Vagina (tissue), 2 donors: ENCODE data around the gene PEPD.

Source experiments
- CTCF ChIP-seq, 3 experiments: fragments of 450-650 bp in 2 of 3; fragments of 200-600 bp in 1 of 3; sonication (generic) in 1 of 3; IDR thresholded peaks; one replicate each; pipeline ENCODE4 v1.5.1; 2017 to 2019; ENCODE audit warnings: antibody characterized with exemption in 3 of 3, mild to moderate bottlenecking in 2 of 3, moderate library complexity in 2 of 3
- POLR2A ChIP-seq, 2 donors: fragments of 450-650 bp; IDR thresholded peaks; one replicate each; pipeline ENCODE4 v1.6.1; 2017; ENCODE audit warnings: antibody characterized with exemption in 2 of 2, mild to moderate bottlenecking in 2 of 2, moderate library complexity in 2 of 2
- POLR2AphosphoS5 ChIP-seq, 2 donors: sonication (generic); formaldehyde crosslinking; IDR thresholded peaks; one replicate each; pipeline ENCODE4 v1.9.0; 2017; ENCODE audit warnings: antibody characterized with exemption in 2 of 2, mild to moderate bottlenecking in 2 of 2, low read depth in 1 of 2; ENCODE audit not compliant: insufficient read depth in 1 of 2

GRCh38 chr19:33407716-33408115, 113.9 kb downstream of the PEPD start:
- TF ChIP-seq POLR2AphosphoS5 (IDR thresholded peaks at IDR 0.05; ENCODE audit: insufficient read depth in 1 of 2, low read depth in 1 of 2) = no peak
- TF ChIP-seq POLR2A (IDR thresholded peaks at IDR 0.05) = no peak
- TF ChIP-seq CTCF (IDR thresholded peaks at IDR 0.05) = no peak
